MM.1S (cell line): ENCODE results near the gene C5orf15.

Experiments used
- DNase-seq: peaks from one replicate; pipeline ENCODE4 v3.0.0-alpha.2; 2015
- H2AFZ ChIP-seq: fragments of 300-600 bp; sonication (generic); 2 replicates; pipeline ENCODE4 v1.6.0; 2016; ENCODE audit warnings: antibody characterized with exemption, low read length
- H3F3A ChIP-seq: fragments of 300-600 bp; sonication (generic); 2 replicates; pipeline ENCODE4 v1.6.1; 2016; ENCODE audit warnings: mild to moderate bottlenecking, antibody characterized with exemption, low read length, moderate library complexity, mixed read lengths; ENCODE audit not compliant: insufficient read depth
- H3K27ac ChIP-seq: fragments of 300-600 bp; sonication (generic); 2 replicates; pipeline ENCODE4 v1.5.1; 2016; ENCODE audit warnings: mild to moderate bottlenecking, low read length
- H3K27me3 ChIP-seq: fragments of 300-600 bp; sonication (generic); replicated peaks from 2 replicates; pipeline ENCODE4 v1.6.0; 2016; ENCODE audit warnings: low read length; ENCODE audit not compliant: insufficient read depth
- H3K36me3 ChIP-seq: fragments of 300-600 bp; sonication (generic); replicated peaks from 2 replicates; pipeline ENCODE4 v1.6.1; 2016; ENCODE audit warnings: mild to moderate bottlenecking, low read length, mixed read lengths; ENCODE audit not compliant: insufficient read depth
- H3K4me1 ChIP-seq: fragments of 300-600 bp; sonication (generic); 2 replicates; pipeline ENCODE4 v1.6.1; 2016; ENCODE audit warnings: low read length, mixed read lengths
- H3K4me2 ChIP-seq: fragments of 300-600 bp; sonication (generic); 2 replicates; pipeline ENCODE4 v1.6.0; 2016; ENCODE audit warnings: low read depth, low read length
- H3K4me3 ChIP-seq: fragments of 300-600 bp; sonication (generic); 2 replicates; pipeline ENCODE4 v1.5.1; 2016; ENCODE audit warnings: low read length, mixed read lengths
- H3K79me2 ChIP-seq: fragments of 300-600 bp; sonication (generic); 2 replicates; pipeline ENCODE4 v1.6.1; 2016; ENCODE audit warnings: mixed run types, low read length, mixed read lengths
- H3K9ac ChIP-seq: fragments of 300-600 bp; sonication (generic); 2 replicates; pipeline ENCODE4 v1.6.1; 2016; ENCODE audit warnings: low read length, mixed read lengths
- H3K9me2 ChIP-seq: fragments of 300-600 bp; sonication (generic); replicated peaks from 2 replicates; pipeline ENCODE4 v1.6.1; 2016; ENCODE audit warnings: mild to moderate bottlenecking, low read length, mixed read lengths; ENCODE audit not compliant: insufficient read depth
- H3K9me3 ChIP-seq: fragments of 300-600 bp; sonication (generic); replicated peaks from 2 replicates; pipeline ENCODE4 v1.6.1; 2016; ENCODE audit warnings: mild to moderate bottlenecking, low read length, mixed read lengths; ENCODE audit not compliant: insufficient read depth
- H4K20me1 ChIP-seq: fragments of 300-600 bp; sonication (generic); 2 replicates; pipeline ENCODE4 v1.6.1; 2016; ENCODE audit warnings: mild to moderate bottlenecking, low read length, moderate library complexity, mixed read lengths; ENCODE audit not compliant: insufficient read depth
- EZH2 ChIP-seq: fragments of 300-600 bp; sonication (generic); optimal IDR thresholded peaks from 2 replicates; pipeline ENCODE3; 2017; ENCODE audit warnings: low read depth, mild to moderate bottlenecking, antibody characterized with exemption, low read length, mixed read lengths
- EZH2phosphoT487 ChIP-seq: fragments of 300-600 bp; sonication (generic); IDR thresholded peaks from 2 replicates; pipeline ENCODE4 v1.6.1; 2018; ENCODE audit warnings: antibody characterized with exemption, low read length
- TF ChIP-seq, protein P1 (sequence below): fragments of 300-600 bp; sonication (generic); IDR thresholded peaks from 2 replicates; pipeline ENCODE4 v1.5.1; 2016; ENCODE audit warnings: antibody characterized with exemption, low read length, mixed read lengths

C5orf15 gene

DNA sequence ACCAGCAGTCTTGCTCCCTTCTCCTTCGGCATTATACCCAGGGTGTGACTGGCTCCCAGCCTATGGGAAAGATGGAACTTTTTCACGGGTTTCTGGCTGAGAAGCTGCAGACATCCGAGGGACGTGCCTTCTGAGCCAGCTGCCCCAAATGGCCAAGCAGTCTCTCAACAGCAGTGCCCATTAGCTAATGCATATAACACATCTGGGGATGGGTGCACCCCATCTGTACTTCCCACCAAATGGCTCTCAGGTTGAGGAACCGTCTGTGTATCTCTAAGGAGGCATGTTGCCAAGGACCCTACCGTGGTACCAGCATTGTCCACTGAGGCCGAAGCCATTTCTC, 25.0 kb downstream of the C5orf15 start:
- H3K9ac ChIP-seq: no peak overlapping the region

DNA sequence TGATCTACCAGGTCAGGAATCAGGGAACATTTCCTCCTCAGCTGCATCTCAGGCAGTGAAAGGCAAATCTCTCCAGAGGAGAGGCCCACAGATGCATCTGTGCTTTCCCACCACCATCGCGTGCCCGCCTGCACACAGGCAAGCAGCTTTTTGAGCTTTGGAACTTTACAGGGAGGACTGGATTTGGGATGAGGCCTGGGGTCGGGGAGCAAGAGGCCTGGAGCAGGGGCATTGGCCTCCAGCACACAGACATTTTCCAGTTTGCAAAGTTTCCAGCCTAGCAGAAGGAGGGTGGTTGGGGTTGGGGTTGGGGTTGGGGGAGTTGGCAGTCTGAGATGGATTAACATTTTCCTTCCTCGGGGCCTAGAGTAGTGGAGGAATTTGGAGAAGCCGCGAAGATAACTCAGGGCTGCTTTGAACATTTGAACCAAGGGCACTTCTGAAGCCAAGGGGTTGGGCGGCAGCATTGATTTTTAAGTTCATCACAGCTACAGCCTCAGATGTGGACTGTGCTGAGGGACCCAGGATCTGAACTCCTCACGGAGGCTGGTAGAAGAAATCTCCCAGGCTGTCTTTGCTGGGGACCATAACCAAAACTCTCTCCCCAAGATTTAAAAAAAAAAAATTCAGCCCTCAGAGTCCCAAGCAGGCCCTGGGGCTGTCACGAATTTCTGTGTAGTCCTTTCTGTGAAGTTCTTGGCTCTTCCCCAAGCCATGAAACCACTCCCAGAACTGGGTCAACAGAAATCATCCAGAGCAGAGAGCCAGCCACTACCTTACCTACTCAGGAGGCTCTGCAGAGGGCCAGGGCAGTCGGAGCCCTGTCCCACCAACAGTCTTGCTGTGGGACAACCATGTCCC, 25.6 kb downstream of the C5orf15 start:
- Histone ChIP-seq H3K27me3 (no peaks in the 10 kb centered on the region), H3K9me2 (no peaks in the 10 kb centered on the region), H3K9me3 (no peaks in the 10 kb centered on the region), H3K36me3 (no peaks in the 10 kb centered on the region), H3K4me3 (no peak overlapping the region), H3K27ac (no peak overlapping the region), H4K20me1 (no peaks in the 10 kb centered on the region), H3K4me1 (peaks cover 14% of the 10 kb centered on the region), H3F3A (0 out of 2 replicates have a peak, but pooled peaks cover 10% of the 10 kb centered on the region), H3K79me2 (no peaks in the 10 kb centered on the region), H2AFZ (no peak overlapping the region), H3K4me2 (no peak overlapping the region), H3K9ac (no peak overlapping the region)
- no peak for TF ChIP-seq EZH2
- no peak for TF ChIP-seq EZH2phosphoT487
- TF ChIP-seq, protein P1, sequence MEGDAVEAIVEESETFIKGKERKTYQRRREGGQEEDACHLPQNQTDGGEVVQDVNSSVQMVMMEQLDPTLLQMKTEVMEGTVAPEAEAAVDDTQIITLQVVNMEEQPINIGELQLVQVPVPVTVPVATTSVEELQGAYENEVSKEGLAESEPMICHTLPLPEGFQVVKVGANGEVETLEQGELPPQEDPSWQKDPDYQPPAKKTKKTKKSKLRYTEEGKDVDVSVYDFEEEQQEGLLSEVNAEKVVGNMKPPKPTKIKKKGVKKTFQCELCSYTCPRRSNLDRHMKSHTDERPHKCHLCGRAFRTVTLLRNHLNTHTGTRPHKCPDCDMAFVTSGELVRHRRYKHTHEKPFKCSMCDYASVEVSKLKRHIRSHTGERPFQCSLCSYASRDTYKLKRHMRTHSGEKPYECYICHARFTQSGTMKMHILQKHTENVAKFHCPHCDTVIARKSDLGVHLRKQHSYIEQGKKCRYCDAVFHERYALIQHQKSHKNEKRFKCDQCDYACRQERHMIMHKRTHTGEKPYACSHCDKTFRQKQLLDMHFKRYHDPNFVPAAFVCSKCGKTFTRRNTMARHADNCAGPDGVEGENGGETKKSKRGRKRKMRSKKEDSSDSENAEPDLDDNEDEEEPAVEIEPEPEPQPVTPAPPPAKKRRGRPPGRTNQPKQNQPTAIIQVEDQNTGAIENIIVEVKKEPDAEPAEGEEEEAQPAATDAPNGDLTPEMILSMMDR: no peak
- DNase-seq: no peak

More for the DNA sequence above, 25.0 kb downstream of the C5orf15 start:
- Histone ChIP-seq H3K4me3 (no peak overlapping the region), H3K4me2 (no peak overlapping the region), H3K27me3 (no peaks in the 10 kb centered on the region), H3F3A (0 out of 2 replicates have a peak, but pooled peaks cover 10% of the 10 kb centered on the region), H3K9me2 (no peaks in the 10 kb centered on the region), H4K20me1 (no peaks in the 10 kb centered on the region), H3K9me3 (no peaks in the 10 kb centered on the region), H3K27ac (no peak overlapping the region), H2AFZ (no peak overlapping the region), H3K79me2 (no peaks in the 10 kb centered on the region), H3K4me1 (peaks cover 14% of the 10 kb centered on the region), H3K36me3 (no peaks in the 10 kb centered on the region)
- TF ChIP-seq, protein P1: no peak
- TF ChIP-seq EZH2phosphoT487: no peak
- no peak for DNase-seq

DNA sequence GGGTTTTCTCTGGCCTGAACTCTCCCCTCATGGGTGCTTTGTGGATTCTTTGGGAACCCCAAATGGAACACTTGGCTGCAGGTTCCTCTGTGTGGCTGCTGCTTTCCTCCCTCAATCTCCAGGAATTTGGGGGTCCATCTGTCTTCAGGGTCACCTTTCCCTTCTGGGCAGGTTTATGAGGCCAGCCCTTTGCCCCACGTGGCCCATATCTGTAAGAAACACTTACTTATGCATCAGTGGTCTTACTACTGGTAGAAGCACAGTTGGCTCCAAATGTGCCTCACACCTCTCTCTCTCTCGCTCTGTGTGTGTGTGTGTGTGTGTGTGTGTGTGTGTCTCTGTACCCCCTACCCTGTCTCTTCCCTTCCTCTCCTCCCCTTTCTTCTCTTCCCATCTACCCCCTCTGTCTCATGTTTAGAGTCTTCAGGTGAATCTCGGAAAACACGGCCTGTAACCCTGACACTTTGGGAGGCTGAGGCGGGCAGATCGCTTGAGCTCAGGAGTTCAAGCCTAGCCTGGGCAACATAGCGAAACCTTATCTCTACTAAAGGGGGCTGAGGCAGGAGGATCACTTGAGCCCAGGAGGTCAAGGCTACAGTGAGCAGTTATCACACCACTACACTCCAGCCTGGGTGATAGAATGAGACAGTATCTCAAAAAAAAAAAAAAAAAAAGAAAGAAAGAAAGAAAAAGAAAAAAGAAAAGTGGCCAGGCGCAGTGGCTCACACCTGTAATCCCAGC, 26.8 kb downstream of the C5orf15 start:
- Histone ChIP-seq H3K9me3 (no peaks in the 10 kb centered on the region), H3K27ac (no peak overlapping the region), H3K4me2 (no peak overlapping the region), H4K20me1 (no peaks in the 10 kb centered on the region), H3K27me3 (no peaks in the 10 kb centered on the region), H3K36me3 (no peaks in the 10 kb centered on the region), H3K9me2 (no peaks in the 10 kb centered on the region), H3K4me3 (no peak overlapping the region), H2AFZ (no peak overlapping the region), H3K9ac (no peak overlapping the region), H3K4me1 (peaks cover 14% of the 10 kb centered on the region), H3K79me2 (no peaks in the 10 kb centered on the region), H3F3A (0 out of 2 replicates have a peak, but pooled peaks cover 10% of the 10 kb centered on the region)
- TF ChIP-seq, protein P1: no peak
- TF ChIP-seq EZH2 (no peak), EZH2phosphoT487 (no peak)
- DNase-seq: no peak
